Measurements from ENCODE around the gene PKD2L1.

Gene PKD2L1

DNA sequence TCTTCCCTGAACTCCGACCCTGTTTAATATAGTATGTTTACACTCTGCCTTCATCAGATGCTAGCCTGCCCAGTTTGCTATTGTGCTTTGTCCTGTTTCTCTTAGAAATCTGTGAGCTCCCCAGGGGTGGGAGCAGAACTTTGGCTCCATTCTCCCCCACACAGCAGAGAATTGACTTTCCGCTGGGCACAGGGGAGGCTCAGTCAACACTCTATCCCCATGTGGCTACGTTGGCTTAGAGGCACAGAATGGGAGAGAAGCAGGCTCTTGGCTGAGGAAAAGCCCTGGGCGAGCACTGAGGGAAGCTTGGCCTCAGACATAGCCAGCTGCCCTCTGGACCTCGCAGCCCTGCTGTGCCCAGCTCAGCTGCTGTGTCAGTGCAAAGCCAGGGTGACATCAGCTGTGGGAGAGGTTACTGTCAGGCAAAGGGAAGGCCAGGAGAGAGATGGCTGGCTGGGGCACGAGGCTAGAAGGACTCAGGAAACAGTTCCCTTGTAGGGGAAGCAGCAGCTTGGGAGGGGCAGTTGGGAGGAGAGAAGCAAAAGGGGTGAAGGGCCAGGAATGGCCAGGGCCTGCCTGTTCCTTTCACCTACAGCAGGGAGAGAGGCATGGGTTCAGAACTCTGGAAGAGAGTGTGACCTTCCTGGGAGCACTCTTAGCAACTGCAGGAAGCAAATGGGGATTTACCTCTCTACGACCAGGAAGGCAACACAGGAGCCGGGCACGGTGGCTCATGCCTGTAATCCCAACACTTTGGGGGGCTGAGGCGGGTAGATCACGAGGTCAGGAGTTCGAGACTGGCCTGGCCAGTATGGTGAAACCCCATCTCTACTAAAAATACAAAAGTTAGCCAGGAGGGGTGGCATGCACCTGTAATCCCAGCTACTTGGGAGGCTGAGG is 11.2 kb upstream of the PKD2L1 start:
- Histone ChIP-seq H3K36me3 (ENCODE audit: control insufficient read depth, insufficient read depth, low read length) (no peaks in the 10 kb centered on the region), H3K9me3 (ENCODE audit: control insufficient read depth, low read length) (no peaks in the 10 kb centered on the region), H3K9ac (ENCODE audit: low read length) (no peak overlapping the region), H3K27me3 (ENCODE audit: control insufficient read depth, insufficient read depth, low read length) (no peaks in the 10 kb centered on the region), H3K4me3 (ENCODE audit: low read length) (no peak overlapping the region), H3K4me1 (ENCODE audit: control insufficient read depth, insufficient read depth, low read length) (peaks cover 11% of the 10 kb centered on the region)

DNA sequence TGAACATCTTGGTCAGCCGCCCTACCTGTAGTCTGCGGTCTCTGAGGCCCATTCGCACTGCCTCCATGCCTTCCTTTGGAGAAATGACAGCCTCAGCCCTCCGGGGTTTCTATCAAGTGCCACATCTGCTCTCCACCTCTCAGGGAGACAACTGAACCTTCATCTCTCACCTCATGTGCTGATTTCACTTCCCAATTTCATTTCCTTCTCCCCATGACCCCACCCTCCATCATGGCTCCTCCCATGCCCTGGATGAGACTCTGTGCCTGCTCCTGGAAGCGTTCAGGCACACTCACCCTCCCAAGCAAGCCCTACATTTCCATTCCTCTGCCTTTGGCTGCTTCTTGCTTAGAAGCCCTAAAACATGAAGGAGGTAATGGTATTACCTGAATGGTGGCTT is 9.2 kb upstream of the PKD2L1 start:
- peaks cover 3% of the 10 kb centered on the region for H3K27me3 ChIP-seq (ENCODE audit: control insufficient read depth, insufficient read depth, low read length)
- H3K9ac ChIP-seq (ENCODE audit: low read length): no peak overlapping the region
- no peaks in the 10 kb centered on the region for H3K36me3 ChIP-seq (ENCODE audit: control insufficient read depth, insufficient read depth, low read length)
- H3K4me1 ChIP-seq (ENCODE audit: control insufficient read depth, insufficient read depth, low read length): peaks cover 8% of the 10 kb centered on the region
- no peaks in the 10 kb centered on the region for H3K9me3 ChIP-seq (ENCODE audit: control insufficient read depth, low read length)
- no peak overlapping the region for H3K4me3 ChIP-seq (ENCODE audit: low read length)

GRCh38 chr10:100338434-100339036 is 8.5 kb upstream of the PKD2L1 start:
- H3K4me1 ChIP-seq (ENCODE audit: control insufficient read depth, insufficient read depth, low read length): peaks cover 8% of the 10 kb centered on the region
- no peak overlapping the region for H3K4me3 ChIP-seq (ENCODE audit: low read length)
- no peak overlapping the region for H3K9ac ChIP-seq (ENCODE audit: low read length)
- H3K9me3 ChIP-seq (ENCODE audit: control insufficient read depth, low read length): no peaks in the 10 kb centered on the region
- peaks cover 3% of the 10 kb centered on the region for H3K27me3 ChIP-seq (ENCODE audit: control insufficient read depth, insufficient read depth, low read length)
- H3K36me3 ChIP-seq (ENCODE audit: control insufficient read depth, insufficient read depth, low read length): no peaks in the 10 kb centered on the region

GRCh38 chr10:100334762-100335161 is 4.7 kb upstream of the PKD2L1 start:
- no peak overlapping the region for H3K4me3 ChIP-seq (ENCODE audit: low read length)
- H3K36me3 ChIP-seq (ENCODE audit: control insufficient read depth, insufficient read depth, low read length): no peaks in the 10 kb centered on the region
- H3K9ac ChIP-seq (ENCODE audit: low read length): no peak overlapping the region
- no peaks in the 10 kb centered on the region for H3K4me1 ChIP-seq (ENCODE audit: control insufficient read depth, insufficient read depth, low read length)
- no peaks in the 10 kb centered on the region for H3K9me3 ChIP-seq (ENCODE audit: control insufficient read depth, low read length)
- H3K27me3 ChIP-seq (ENCODE audit: control insufficient read depth, insufficient read depth, low read length): peaks cover 11% of the 10 kb centered on the region

DNA sequence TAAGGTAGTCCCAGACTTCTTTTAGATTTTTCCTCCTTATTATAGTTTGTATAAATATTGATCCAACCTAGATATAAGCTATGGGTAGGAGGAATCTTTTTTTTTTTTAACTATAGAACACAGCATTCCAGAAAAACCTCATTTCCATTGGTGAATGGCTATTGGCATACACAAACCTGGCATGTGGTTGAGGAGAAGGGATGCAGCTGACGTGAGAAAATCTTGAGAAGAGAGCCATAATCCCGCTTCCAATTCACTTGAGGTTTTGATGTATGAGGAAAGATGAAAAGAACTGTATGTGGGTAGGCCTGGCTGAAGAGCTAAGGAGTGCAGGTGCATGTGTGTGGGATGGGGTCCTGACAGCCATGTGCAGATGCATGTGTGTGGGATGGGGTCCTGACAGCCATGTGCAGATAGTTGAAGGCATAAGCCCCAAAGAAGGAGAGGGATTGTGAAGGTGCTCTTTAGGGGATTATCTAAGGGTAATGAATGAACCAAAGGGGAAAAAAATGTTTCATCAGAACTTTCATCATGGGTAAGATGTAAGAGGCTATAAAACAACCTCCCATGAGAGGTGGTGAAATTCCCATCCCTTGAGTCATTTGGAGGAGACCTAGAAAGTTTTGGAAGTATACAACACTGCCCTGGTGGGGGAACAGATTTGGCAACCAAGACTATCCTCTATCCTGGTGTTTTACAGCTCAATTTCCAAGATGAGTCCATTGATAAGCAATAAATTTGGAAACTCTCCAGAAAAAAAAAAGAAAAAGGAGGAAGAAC is 3.8 kb upstream of the PKD2L1 start:
- no peaks in the 10 kb centered on the region for H3K36me3 ChIP-seq (ENCODE audit: control insufficient read depth, insufficient read depth, low read length)
- peaks cover 12% of the 10 kb centered on the region for H3K27me3 ChIP-seq (ENCODE audit: control insufficient read depth, insufficient read depth, low read length)
- no peaks in the 10 kb centered on the region for H3K9me3 ChIP-seq (ENCODE audit: control insufficient read depth, low read length)
- no peaks in the 10 kb centered on the region for H3K4me1 ChIP-seq (ENCODE audit: control insufficient read depth, insufficient read depth, low read length)
- no peak overlapping the region for H3K9ac ChIP-seq (ENCODE audit: low read length)
- no peak overlapping the region for H3K4me3 ChIP-seq (ENCODE audit: low read length)

DNA sequence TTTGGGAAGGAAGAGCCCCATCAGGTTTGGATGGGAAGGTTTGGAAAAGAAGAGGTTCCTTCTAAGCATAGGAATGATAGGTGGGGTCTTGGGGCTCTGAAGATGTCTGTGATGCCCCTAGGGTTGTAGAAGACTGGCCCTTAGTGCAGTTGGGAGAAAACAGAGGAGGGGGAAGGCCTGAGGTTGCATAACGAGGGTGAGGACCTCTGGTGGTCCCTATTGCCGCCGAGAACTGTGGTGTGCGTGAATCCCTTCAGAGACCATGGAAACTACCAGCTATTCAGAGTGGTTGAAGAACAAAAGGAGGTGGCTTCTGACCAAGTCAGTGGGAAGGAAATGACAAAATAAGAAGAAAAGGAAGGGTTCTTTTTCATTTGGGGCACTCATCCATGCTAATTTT is 3.1 kb upstream of the PKD2L1 start:
- H3K4me1 ChIP-seq (ENCODE audit: control insufficient read depth, insufficient read depth, low read length): no peaks in the 10 kb centered on the region
- no peaks in the 10 kb centered on the region for H3K36me3 ChIP-seq (ENCODE audit: control insufficient read depth, insufficient read depth, low read length)
- no peaks in the 10 kb centered on the region for H3K9me3 ChIP-seq (ENCODE audit: control insufficient read depth, low read length)
- H3K4me3 ChIP-seq (ENCODE audit: low read length): no peak overlapping the region
- peaks cover 12% of the 10 kb centered on the region for H3K27me3 ChIP-seq (ENCODE audit: control insufficient read depth, insufficient read depth, low read length)
- H3K9ac ChIP-seq (ENCODE audit: low read length): no peak overlapping the region

DNA sequence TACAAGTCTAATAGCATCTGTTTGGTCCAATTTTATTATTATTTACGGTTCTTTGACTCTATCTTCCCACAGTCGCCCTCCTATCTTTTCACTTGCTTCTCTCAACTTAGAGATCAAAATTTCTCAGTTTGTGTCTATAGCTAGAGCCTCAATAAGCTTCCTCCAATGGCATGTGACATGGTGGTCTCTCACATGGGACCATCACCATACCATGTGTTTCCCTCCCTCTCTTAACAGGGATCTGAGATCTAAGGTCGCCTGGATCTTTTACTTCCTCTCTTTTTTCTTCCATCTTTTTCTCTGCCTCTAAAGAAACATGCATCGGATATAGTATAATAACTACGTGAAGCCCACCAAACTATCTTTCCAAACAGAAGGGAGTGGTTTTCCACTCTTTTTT is 1.8 kb downstream of the PKD2L1 start:
- no peaks in the 10 kb centered on the region for H3K9me3 ChIP-seq (ENCODE audit: control insufficient read depth, low read length)
- H3K4me1 ChIP-seq (ENCODE audit: control insufficient read depth, insufficient read depth, low read length): peaks cover 12% of the 10 kb centered on the region
- no peaks in the 10 kb centered on the region for H3K36me3 ChIP-seq (ENCODE audit: control insufficient read depth, insufficient read depth, low read length)
- no peak overlapping the region for H3K9ac ChIP-seq (ENCODE audit: low read length)
- H3K4me3 ChIP-seq (ENCODE audit: low read length): no peak overlapping the region
- peaks cover 10% of the 10 kb centered on the region for H3K27me3 ChIP-seq (ENCODE audit: control insufficient read depth, insufficient read depth, low read length)

DNA sequence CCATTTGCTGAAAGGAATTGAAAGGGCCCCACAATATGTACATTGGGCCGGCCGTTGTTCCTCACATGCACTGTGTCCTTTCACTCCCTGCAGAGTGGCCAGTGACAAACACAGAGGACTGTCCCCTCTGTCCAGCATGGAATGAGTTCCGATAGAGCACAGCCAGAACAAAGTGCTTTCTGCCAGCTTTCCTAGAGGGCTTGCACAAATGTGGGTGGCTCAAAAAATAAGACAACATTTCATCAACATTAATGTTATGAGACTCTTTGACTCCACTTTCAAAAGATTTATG is 2.4 kb downstream of the PKD2L1 start:
- no peaks in the 10 kb centered on the region for H3K9me3 ChIP-seq (ENCODE audit: control insufficient read depth, low read length)
- H3K36me3 ChIP-seq (ENCODE audit: control insufficient read depth, insufficient read depth, low read length): no peaks in the 10 kb centered on the region
- H3K4me1 ChIP-seq (ENCODE audit: control insufficient read depth, insufficient read depth, low read length): peaks cover 12% of the 10 kb centered on the region
- no peak overlapping the region for H3K4me3 ChIP-seq (ENCODE audit: low read length)
- H3K9ac ChIP-seq (ENCODE audit: low read length): no peak overlapping the region
- H3K27me3 ChIP-seq (ENCODE audit: control insufficient read depth, insufficient read depth, low read length): peaks cover 10% of the 10 kb centered on the region

- H3K9me3 ChIP-seq (ENCODE audit: control insufficient read depth, low read length): no peaks in the 10 kb centered on the region
- peaks cover 10% of the 10 kb centered on the region for H3K27me3 ChIP-seq (ENCODE audit: control insufficient read depth, insufficient read depth, low read length)
- no peak overlapping the region for H3K9ac ChIP-seq (ENCODE audit: low read length)
- no peaks in the 10 kb centered on the region for H3K36me3 ChIP-seq (ENCODE audit: control insufficient read depth, insufficient read depth, low read length)
- peaks cover 12% of the 10 kb centered on the region for H3K4me1 ChIP-seq (ENCODE audit: control insufficient read depth, insufficient read depth, low read length)
- H3K4me3 ChIP-seq (ENCODE audit: low read length): no peak overlapping the region
Observed at GRCh38 chr10:100327007-100327717, 2.9 kb downstream of the PKD2L1 start.

GRCh38 chr10:100325158-100325557 is 4.9 kb downstream of the PKD2L1 start:
- peaks cover 6% of the 10 kb centered on the region for H3K27me3 ChIP-seq (ENCODE audit: control insufficient read depth, insufficient read depth, low read length)
- H3K4me1 ChIP-seq (ENCODE audit: control insufficient read depth, insufficient read depth, low read length): peaks cover 12% of the 10 kb centered on the region
- no peak overlapping the region for H3K9ac ChIP-seq (ENCODE audit: low read length)
- no peak overlapping the region for H3K4me3 ChIP-seq (ENCODE audit: low read length)
- H3K9me3 ChIP-seq (ENCODE audit: control insufficient read depth, low read length): no peaks in the 10 kb centered on the region
- no peaks in the 10 kb centered on the region for H3K36me3 ChIP-seq (ENCODE audit: control insufficient read depth, insufficient read depth, low read length)

GRCh38 chr10:100319707-100320402 is 10.2 kb downstream of the PKD2L1 start:
- Histone ChIP-seq H3K9me3 (ENCODE audit: control insufficient read depth, low read length) (no peaks in the 10 kb centered on the region), H3K4me1 (ENCODE audit: control insufficient read depth, insufficient read depth, low read length) (no peaks in the 10 kb centered on the region), H3K9ac (ENCODE audit: low read length) (no peak overlapping the region), H3K4me3 (ENCODE audit: low read length) (no peak overlapping the region), H3K27me3 (ENCODE audit: control insufficient read depth, insufficient read depth, low read length) (no peaks in the 10 kb centered on the region), H3K36me3 (ENCODE audit: control insufficient read depth, insufficient read depth, low read length) (no peaks in the 10 kb centered on the region)

Data from mucosa of stomach (tissue), 1 donor.